Neural progenitor cell (in vitro differentiated cells): ENCODE measurements around the gene SLC34A1. TPM values are rescaled to one million over a fixed set of nuclear protein-coding genes. Genes with fewer than 3 reads are reported as not detected.

ENCODE experiments used
- DNase-seq: peaks from one replicate; pipeline ENCODE4 v3.0.0-alpha.2; 2016; ENCODE audit warnings: low spot score
- H2AFZ ChIP-seq: fragments of 200-600 bp; sonication (generic); replicated peaks from 2 replicates; pipeline ENCODE4 v1.6.1; 2016; ENCODE audit warnings: antibody characterized with exemption
- H3F3A ChIP-seq: fragments of 200-600 bp; sonication (generic); 2 replicates; pipeline ENCODE4 v1.6.1; 2016; ENCODE audit warnings: antibody characterized with exemption, low read depth
- H3K27ac ChIP-seq: fragments of 200-600 bp; sonication (generic); 2 replicates; pipeline ENCODE4 v1.5.1; 2016; ENCODE audit warnings: mild to moderate bottlenecking
- H3K27me3 ChIP-seq: fragments of 200-600 bp; sonication (generic); 2 replicates; pipeline ENCODE4 v1.6.1; 2016; ENCODE audit warnings: mild to moderate bottlenecking, moderate library complexity
- H3K36me3 ChIP-seq: fragments of 200-600 bp; sonication (generic); 2 replicates; pipeline ENCODE4 v1.5.1; 2016
- H3K4me1 ChIP-seq: fragments of 200-600 bp; sonication (generic); 2 replicates; pipeline ENCODE4 v1.6.1; 2016; ENCODE audit warnings: mixed run types
- H3K4me2 ChIP-seq: fragments of 200-600 bp; sonication (generic); 2 replicates; pipeline ENCODE4 v1.6.1; 2016
- H3K4me3 ChIP-seq: fragments of 200-600 bp; sonication (generic); 2 replicates; pipeline ENCODE4 v1.5.1; 2016
- H3K79me2 ChIP-seq: fragments of 200-600 bp; sonication (generic); 2 replicates; pipeline ENCODE4 v1.6.1; 2016; ENCODE audit warnings: low read depth
- H3K9ac ChIP-seq: fragments of 200-600 bp; sonication (generic); 2 replicates; pipeline ENCODE4 v1.6.1; 2016
- H3K9me3 ChIP-seq: fragments of 200-600 bp; sonication (generic); 2 replicates; pipeline ENCODE4 v1.5.1; 2016; ENCODE audit warnings: low read depth
- H4K20me1 ChIP-seq: fragments of 200-600 bp; sonication (generic); 2 replicates; pipeline ENCODE4 v1.6.1; 2016; ENCODE audit warnings: low read depth
- H3K27ac Mint-ChIP-seq: 3 replicates; pipeline ENCODE4 v1.8.0; 2021; ENCODE audit warnings: mixed read lengths
- H3K27me3 Mint-ChIP-seq: 2 replicates; pipeline ENCODE4 v1.8.0; 2022; ENCODE audit warnings: low read depth, mild to moderate bottlenecking, inconsistent platforms, moderate library complexity, mixed read lengths; ENCODE audit not compliant: insufficient read depth
- H3K36me3 Mint-ChIP-seq: 3 replicates; pipeline ENCODE4 v1.8.0; 2021; ENCODE audit warnings: mixed read lengths
- H3K4me1 Mint-ChIP-seq: 3 replicates; pipeline ENCODE4 v1.8.0; 2021; ENCODE audit warnings: mixed read lengths
- H3K4me3 Mint-ChIP-seq: 3 replicates; pipeline ENCODE4 v1.8.0; 2021; ENCODE audit warnings: mild to moderate bottlenecking, moderate library complexity, mixed read lengths
- H3K9me3 Mint-ChIP-seq: 3 replicates; pipeline ENCODE4 v1.8.0; 2020; ENCODE audit warnings: mixed read lengths
- EZH2 ChIP-seq: fragments of 200-600 bp; sonication (generic); IDR thresholded peaks from 2 replicates; pipeline ENCODE4 v1.6.1; 2017; ENCODE audit warnings: antibody characterized with exemption, mild to moderate bottlenecking, moderate library complexity
- EZH2phosphoT487 ChIP-seq: fragments of 200-600 bp; sonication (generic); IDR thresholded peaks from 2 replicates; pipeline ENCODE4 v1.6.1; 2017; ENCODE audit warnings: antibody characterized with exemption
- total RNA-seq: library from RNA; depleted of rRNA; stranded (reverse); fragments of >200 nt; gene quantifications from 2 replicates; pipeline ENCODE4 v1.2.3, GENCODE V29; 2015; ENCODE audit warnings: low replicate concordance
- TF ChIP-seq, protein P1 (sequence below): fragments of 200-600 bp; sonication (generic); IDR thresholded peaks from 2 replicates; pipeline ENCODE4 v1.5.1; 2017; ENCODE audit warnings: antibody characterized with exemption, mild to moderate bottlenecking

Gene SLC34A1
- total RNA-seq, 1 donor from 2014 or later = not detected

GRCh38 chr5:177445917-177446199 is 61.6 kb downstream of the SLC34A1 start:
- Histone ChIP-seq H2AFZ (no peak overlapping the region), H3K4me1 (peaks cover 17% of the 10 kb centered on the region), H3K9ac (no peak overlapping the region), H3K27me3 (no peaks in the 10 kb centered on the region), H3K4me3 (peak overlapping the region; percentile 93), H3F3A (peaks cover 39% of the 10 kb centered on the region), H3K27ac (no peak overlapping the region), H3K9me3 (no peaks in the 10 kb centered on the region), H3K36me3 (no peaks in the 10 kb centered on the region), H3K79me2 (no peaks in the 10 kb centered on the region), H4K20me1 (peaks cover 19% of the 10 kb centered on the region), H3K4me2 (peak overlapping the region; percentile 80)
- no peak for TF ChIP-seq EZH2phosphoT487
- TF ChIP-seq, protein P1, sequence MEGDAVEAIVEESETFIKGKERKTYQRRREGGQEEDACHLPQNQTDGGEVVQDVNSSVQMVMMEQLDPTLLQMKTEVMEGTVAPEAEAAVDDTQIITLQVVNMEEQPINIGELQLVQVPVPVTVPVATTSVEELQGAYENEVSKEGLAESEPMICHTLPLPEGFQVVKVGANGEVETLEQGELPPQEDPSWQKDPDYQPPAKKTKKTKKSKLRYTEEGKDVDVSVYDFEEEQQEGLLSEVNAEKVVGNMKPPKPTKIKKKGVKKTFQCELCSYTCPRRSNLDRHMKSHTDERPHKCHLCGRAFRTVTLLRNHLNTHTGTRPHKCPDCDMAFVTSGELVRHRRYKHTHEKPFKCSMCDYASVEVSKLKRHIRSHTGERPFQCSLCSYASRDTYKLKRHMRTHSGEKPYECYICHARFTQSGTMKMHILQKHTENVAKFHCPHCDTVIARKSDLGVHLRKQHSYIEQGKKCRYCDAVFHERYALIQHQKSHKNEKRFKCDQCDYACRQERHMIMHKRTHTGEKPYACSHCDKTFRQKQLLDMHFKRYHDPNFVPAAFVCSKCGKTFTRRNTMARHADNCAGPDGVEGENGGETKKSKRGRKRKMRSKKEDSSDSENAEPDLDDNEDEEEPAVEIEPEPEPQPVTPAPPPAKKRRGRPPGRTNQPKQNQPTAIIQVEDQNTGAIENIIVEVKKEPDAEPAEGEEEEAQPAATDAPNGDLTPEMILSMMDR = no peak
- TF ChIP-seq EZH2 = no peak
- peaks cover 14% of the 10 kb centered on the region for H3K27me3 Mint-ChIP-seq
- peak overlapping the region; percentile 87 for H3K4me3 Mint-ChIP-seq
- no peaks in the 10 kb centered on the region for H3K36me3 Mint-ChIP-seq
- peak overlapping the region; percentile 95 for H3K27ac Mint-ChIP-seq
- DNase-seq = no peak
- peaks cover 44% of the 10 kb centered on the region for H3K4me1 Mint-ChIP-seq
- no peaks in the 10 kb centered on the region for H3K9me3 Mint-ChIP-seq

- H3K36me3 ChIP-seq = no peaks in the 10 kb centered on the region
- no peaks in the 10 kb centered on the region for H3K27me3 ChIP-seq
- peaks cover 17% of the 10 kb centered on the region for H3K4me1 ChIP-seq
- peak within 1 kb of the TSS; percentile 95 for H3K27ac Mint-ChIP-seq
- peak; percentile 86 for DNase-seq
- peak within 1 kb of the TSS; percentile 87 for H3K4me3 Mint-ChIP-seq
- H3F3A ChIP-seq = peaks cover 39% of the 10 kb centered on the region
- peaks cover 19% of the 10 kb centered on the region for H4K20me1 ChIP-seq
- peaks cover 12% of the 10 kb centered on the region for H3K27me3 Mint-ChIP-seq
- H3K36me3 Mint-ChIP-seq = no peaks in the 10 kb centered on the region
- no peak within 1 kb of the TSS for H3K27ac ChIP-seq
- H3K9me3 ChIP-seq = no peaks in the 10 kb centered on the region
- peak within 1 kb of the TSS; percentile 93 for H3K4me3 ChIP-seq
- no peak within 1 kb of the TSS for H3K9ac ChIP-seq
- no peaks in the 10 kb centered on the region for H3K9me3 Mint-ChIP-seq
- TF ChIP-seq, protein P1 = peak; percentile 2
- no peak for TF ChIP-seq EZH2
- peak within 1 kb of the TSS; percentile 80 for H3K4me2 ChIP-seq
- peaks cover 44% of the 10 kb centered on the region for H3K4me1 Mint-ChIP-seq
- H3K79me2 ChIP-seq = no peaks in the 10 kb centered on the region
- peak within 1 kb of the TSS; percentile 57 for H2AFZ ChIP-seq
These were observed 62.2 kb downstream of the SLC34A1 start, which contains the start of gene PRR7 for GRCh38 chr5:177446200-177447065. Gene PRR7 (plus strand): TSS chr5:177446814. CDS start chr5:177455068, 8,254 bp downstream.

DNA sequence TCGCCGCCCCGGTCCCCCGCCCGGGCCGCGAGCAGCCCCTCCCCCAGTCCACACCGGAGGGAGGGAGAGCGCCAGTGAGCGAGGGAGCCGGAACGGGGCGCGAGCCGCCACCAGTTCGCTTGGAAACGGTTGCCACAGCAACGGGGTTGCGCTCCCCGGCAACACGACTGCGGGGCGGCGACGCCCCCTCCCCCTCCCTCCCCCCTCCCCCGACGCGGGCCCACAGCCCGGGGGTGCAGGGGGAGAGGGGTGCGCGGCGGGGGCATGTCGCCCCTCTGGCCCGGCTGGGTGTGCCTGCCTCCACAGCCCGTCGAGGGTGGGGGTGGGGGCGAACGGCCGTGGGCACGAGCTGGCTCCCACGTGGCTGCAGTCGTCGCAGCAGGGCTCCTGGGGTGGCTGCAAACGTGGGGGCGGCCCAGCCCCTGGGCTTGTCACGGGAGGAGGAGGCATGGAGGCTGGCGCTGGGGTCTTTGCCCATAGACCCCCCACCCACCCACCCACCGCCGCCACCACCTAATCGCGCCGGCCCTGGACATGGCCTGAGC is 62.9 kb downstream of the SLC34A1 start:
- Mint-ChIP-seq H3K27ac (no peak overlapping the region), H3K9me3 (no peaks in the 10 kb centered on the region), H3K4me3 (peak overlapping the region; percentile 71), H3K4me1 (peaks cover 48% of the 10 kb centered on the region), H3K36me3 (peaks cover 4% of the 10 kb centered on the region), H3K27me3 (peaks cover 14% of the 10 kb centered on the region)
- H3K79me2 ChIP-seq = no peaks in the 10 kb centered on the region
- peaks cover 17% of the 10 kb centered on the region for H3K4me1 ChIP-seq
- no peaks in the 10 kb centered on the region for H3K27me3 ChIP-seq
- peak overlapping the region; percentile 57 for H2AFZ ChIP-seq
- peaks cover 43% of the 10 kb centered on the region for H3F3A ChIP-seq
- no peak overlapping the region for H3K27ac ChIP-seq
- peak overlapping the region; percentile 93 for H3K4me3 ChIP-seq
- DNase-seq = peak; percentile 94
- no peaks in the 10 kb centered on the region for H3K9me3 ChIP-seq
- peak overlapping the region; percentile 80 for H3K4me2 ChIP-seq
- no peak overlapping the region for H3K9ac ChIP-seq
- H4K20me1 ChIP-seq = peaks cover 19% of the 10 kb centered on the region
- no peaks in the 10 kb centered on the region for H3K36me3 ChIP-seq
- TF ChIP-seq EZH2phosphoT487 (no peak), EZH2 (no peak)
- TF ChIP-seq, protein P1 = no peak
